CD4-positive, alpha-beta T cell (primary cell): ENCODE results near the gene ATRNL1. TPM values are rescaled to one million over a fixed set of nuclear protein-coding genes. Genes with fewer than 3 reads are reported as not detected.

Experiments used
- ATAC-seq: fragments of 200-7000 bp; cut with Tn5 transposase; one replicate; pipeline ENCODE4 v1.10.0; 2022; ENCODE audit warnings: mild to moderate bottlenecking; ENCODE audit not compliant: poor library complexity
- CTCF ChIA-PET: fragments of 350-600 bp; sonication (Branson Sonifier 250); formaldehyde crosslinking; loops from one replicate; lab custom pipeline; 2021; ENCODE audit warnings: antibody characterized with exemption, inconsistent platforms; lab: Charles Lee
- POLR2A ChIA-PET: fragments of 350-600 bp; sonication (Branson Sonifier 250); formaldehyde crosslinking; loops from one replicate; lab custom pipeline; 2021; ENCODE audit warnings: antibody characterized with exemption, inconsistent platforms; lab: Charles Lee
- DNase-seq, 14 experiments: peaks; one replicate each; pipeline ENCODE4 v3.0.0-alpha.2; 2013 to 2020; ENCODE audit warnings: mixed read lengths in 2 of 14
- H3K27ac ChIP-seq, 2 donors: one replicate each; pipeline versions ENCODE4 v1.5.1 to v1.7.0; 2013; ENCODE audit warnings: low read length in 2 of 2, low read depth in 1 of 2, mild to moderate bottlenecking in 1 of 2
- H3K27me3 ChIP-seq, 2 experiments: 1 replicate in 1 of 2; 2 replicates in 1 of 2; pipeline versions ENCODE4 v1.6.1 to v1.7.0; 2013; ENCODE audit warnings: low read length in 2 of 2, control low read depth in 1 of 2, mild to moderate bottlenecking in 1 of 2, moderate library complexity in 1 of 2; ENCODE audit not compliant: insufficient read depth in 2 of 2, control insufficient read depth in 1 of 2
- H3K36me3 ChIP-seq: one replicate; pipeline ENCODE4 v1.6.1; 2013; ENCODE audit warnings: low read length, control low read depth; ENCODE audit not compliant: insufficient read depth
- H3K4me1 ChIP-seq: one replicate; pipeline ENCODE4 v1.6.1; 2013; ENCODE audit warnings: low read length, control low read depth; ENCODE audit not compliant: insufficient read depth
- H3K4me3 ChIP-seq: one replicate; pipeline ENCODE4 v1.5.1; 2013; ENCODE audit warnings: mild to moderate bottlenecking, low read length, moderate library complexity
- H3K9me3 ChIP-seq, 2 experiments: 1 replicate in 1 of 2; 2 replicates in 1 of 2; pipeline versions ENCODE4 v1.6.1 to v1.7.0; 2013; ENCODE audit warnings: low read length in 2 of 2, mild to moderate bottlenecking in 2 of 2, control low read depth in 1 of 2, moderate library complexity in 1 of 2; ENCODE audit not compliant: control insufficient read depth in 1 of 2, insufficient read depth in 1 of 2
- H3K27ac Mint-ChIP-seq: one replicate; pipeline ENCODE4 v1.8.0; 2020; ENCODE audit warnings: mixed read lengths
- H3K27me3 Mint-ChIP-seq: one replicate; pipeline ENCODE4 v1.8.0; 2021; ENCODE audit warnings: mixed read lengths
- H3K36me3 Mint-ChIP-seq: one replicate; pipeline ENCODE4 v1.8.0; 2021; ENCODE audit warnings: low read depth, mixed read lengths
- H3K4me1 Mint-ChIP-seq: one replicate; pipeline ENCODE4 v1.8.0; 2021; ENCODE audit warnings: low read depth, mixed read lengths
- H3K4me3 Mint-ChIP-seq: one replicate; pipeline ENCODE4 v1.8.0; 2020; ENCODE audit warnings: mild to moderate bottlenecking, mixed read lengths
- H3K9me3 Mint-ChIP-seq: one replicate; pipeline ENCODE4 v1.8.0; 2020; ENCODE audit warnings: mixed read lengths
- CTCF ChIP-seq: fragments of 200-600 bp; IDR thresholded peaks from one replicate; pipeline ENCODE4 v1.8.0; 2022; ENCODE audit warnings: antibody characterized with exemption, mild to moderate bottlenecking
- intact Hi-C, 2 experiments: fragments of 100-400 bp; cut with DNase I in 1 of 2; cut with micrococcal nuclease in 1 of 2; formaldehyde crosslinking; loops; one replicate each; pipeline versions ENCODE4 v1.15.1 to v1.9.0; 2023 to 2025; cut with DNase I, micrococcal nuclease
- total RNA-seq, 174 experiments: library from RNA in 2 of 174; stranded (reverse) in 2 of 174; gene quantifications; one replicate each; pipeline ENCODE4 v1.2.3 and lab custom pipeline; 2021 to 2026

The ATRNL1 gene
- total RNA-seq, 2 experiments from 2014 or later = not detected

GRCh38 chr10:115141254-115141653 lies 48.1 kb downstream of the ATRNL1 start:
- Mint-ChIP-seq H3K4me1 (no peaks in the 10 kb centered on the region), H3K27ac (no peak overlapping the region), H3K36me3 (no peaks in the 10 kb centered on the region), H3K9me3 (no peaks in the 10 kb centered on the region), H3K4me3 (no peak overlapping the region), H3K27me3 (peaks cover 4% of the 10 kb centered on the region)
- no peak for ATAC-seq
- peaks cover 0 to 9% of the 10 kb centered on the region in 2 experiments for H3K9me3 ChIP-seq
- H3K36me3 ChIP-seq = no peaks in the 10 kb centered on the region
- no peak for DNase-seq
- no peaks in the 10 kb centered on the region for H3K4me1 ChIP-seq
- no peak overlapping the region for H3K27ac ChIP-seq
- ChIA-PET POLR2A (no interaction called here), CTCF (no interaction called here)
- TF ChIP-seq CTCF = no peak
- peaks cover 0 to 7% of the 10 kb centered on the region in 2 experiments for H3K27me3 ChIP-seq
- H3K4me3 ChIP-seq = no peak overlapping the region
- intact Hi-C loops = no loop called here

DNA sequence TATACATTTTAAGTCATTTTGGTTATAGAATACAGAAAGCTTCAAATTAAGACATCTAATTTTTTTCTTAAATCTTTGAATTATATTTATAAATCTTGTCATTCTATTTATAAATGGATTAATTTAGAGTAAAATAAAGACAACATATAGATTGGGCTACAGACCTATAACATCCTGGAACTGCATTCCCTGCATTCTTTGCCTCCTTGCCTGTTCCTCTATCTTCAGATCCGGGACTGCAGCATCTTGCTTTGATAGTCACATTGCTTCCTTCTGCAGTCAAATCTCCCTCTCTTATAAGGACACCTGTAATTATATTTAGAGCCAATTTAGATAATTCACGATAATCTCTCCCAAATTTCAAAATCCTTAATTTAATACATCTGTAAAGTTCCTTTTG lies 64.2 kb downstream of the ATRNL1 start:
- intact Hi-C loops = no loop called here
- H3K4me1 ChIP-seq = no peaks in the 10 kb centered on the region
- H3K36me3 Mint-ChIP-seq = no peaks in the 10 kb centered on the region
- ChIA-PET CTCF (no interaction called here), POLR2A (no interaction called here)
- TF ChIP-seq CTCF = no peak
- H3K4me3 ChIP-seq = no peak overlapping the region
- H3K27me3 Mint-ChIP-seq = peaks cover 26% of the 10 kb centered on the region
- H3K9me3 ChIP-seq = no peaks in the 10 kb centered on the region
- H3K4me1 Mint-ChIP-seq = no peaks in the 10 kb centered on the region
- no peaks in the 10 kb centered on the region for H3K9me3 Mint-ChIP-seq
- no peak for ATAC-seq
- H3K36me3 ChIP-seq = no peaks in the 10 kb centered on the region
- no peak overlapping the region for H3K4me3 Mint-ChIP-seq
- H3K27ac ChIP-seq = no peak overlapping the region
- H3K27ac Mint-ChIP-seq = no peak overlapping the region
- DNase-seq = no peak
- no peaks in the 10 kb centered on the region for H3K27me3 ChIP-seq

GRCh38 chr10:115163129-115163528 lies 70.0 kb downstream of the ATRNL1 start:
- ChIA-PET CTCF (no interaction called here), POLR2A (no interaction called here)
- Mint-ChIP-seq H3K27me3 (peaks cover 5% of the 10 kb centered on the region), H3K4me1 (no peaks in the 10 kb centered on the region), H3K27ac (no peak overlapping the region), H3K4me3 (no peak overlapping the region), H3K36me3 (no peaks in the 10 kb centered on the region), H3K9me3 (no peaks in the 10 kb centered on the region)
- ATAC-seq (no peak), DNase-seq (no peak)
- TF ChIP-seq CTCF = no peak
- no peaks in the 10 kb centered on the region for H3K27me3 ChIP-seq
- no peak overlapping the region for H3K27ac ChIP-seq
- no peaks in the 10 kb centered on the region for H3K9me3 ChIP-seq
- H3K4me3 ChIP-seq = no peak overlapping the region
- no peaks in the 10 kb centered on the region for H3K36me3 ChIP-seq
- intact Hi-C loops = no loop called here
- H3K4me1 ChIP-seq = no peaks in the 10 kb centered on the region
